ENCODE measurements around the gene NEK1. TPM values are rescaled to one million over a fixed set of nuclear protein-coding genes. Genes with fewer than 3 reads are reported as not detected.

The NEK1 gene
- polyA plus RNA-seq, 1 donor from 2014 or later, result 17.1 TPM

GRCh38 chr4:169583563-169583962 lies 28.8 kb downstream of the NEK1 start:
- Histone ChIP-seq H3K4me2 (ENCODE audit: low read length) (no peak overlapping the region), H3K27me3 (ENCODE audit: insufficient read depth, low read depth, low read length) (no peaks in the 10 kb centered on the region), H3K79me2 (replicated peaks; ENCODE audit: insufficient read depth, low read length) (no peaks in the 10 kb centered on the region), H3K4me3 (ENCODE audit: low read length) (no peak overlapping the region), H2AFZ (ENCODE audit: low read depth, low read length) (no peak overlapping the region), H3K9me2 (ENCODE audit: insufficient read depth, low read length) (no peaks in the 10 kb centered on the region), H3K9me3 (ENCODE audit: low read length) (no peaks in the 10 kb centered on the region), H3K27ac (ENCODE audit: low read length) (no peak overlapping the region), H4K20me1 (ENCODE audit: insufficient read depth) (no peaks in the 10 kb centered on the region), H3K9ac (ENCODE audit: low read length) (no peak overlapping the region), H3F3A (ENCODE audit: insufficient read depth, low read length, poor library complexity, severe bottlenecking) (no peaks in the 10 kb centered on the region), H3K36me3 (ENCODE audit: insufficient read depth, low read length) (no peaks in the 10 kb centered on the region)
- TF ChIP-seq EZH2 (IDR thresholded peaks at IDR 0.05; ENCODE audit: borderline replicate concordance, insufficient read depth, low read length, poor library complexity, severe bottlenecking) (no peak), CTCF (IDR thresholded peaks at IDR 0.05; ENCODE audit: poor library complexity, severe bottlenecking) (no peak), TAF1 (IDR thresholded peaks at IDR 0.05; ENCODE audit: low read depth) (no peak), SMC3 (conservative IDR thresholded peaks at IDR 0.05; ENCODE audit: poor library complexity) (no peak), POLR2AphosphoS5 (IDR thresholded peaks at IDR 0.05) (no peak), EP300 (conservative IDR thresholded peaks at IDR 0.05; ENCODE audit: poor library complexity, severe bottlenecking) (no peak), REST (IDR thresholded peaks at IDR 0.05; ENCODE audit: borderline replicate concordance) (no peak), RAD21 (conservative IDR thresholded peaks at IDR 0.05) (no peak), MXI1 (conservative IDR thresholded peaks at IDR 0.05; ENCODE audit: poor library complexity, severe bottlenecking) (no peak)

- H3F3A ChIP-seq (ENCODE audit: insufficient read depth, low read length, poor library complexity, severe bottlenecking), result no peaks in the 10 kb centered on the region
- no peak overlapping the region for H3K9ac ChIP-seq (ENCODE audit: low read length)
- no peaks in the 10 kb centered on the region for H3K9me3 ChIP-seq (ENCODE audit: low read length)
- no peaks in the 10 kb centered on the region for H4K20me1 ChIP-seq (ENCODE audit: insufficient read depth)
- H3K9me2 ChIP-seq (ENCODE audit: insufficient read depth, low read length), result no peaks in the 10 kb centered on the region
- no peaks in the 10 kb centered on the region for H3K79me2 ChIP-seq (replicated peaks; ENCODE audit: insufficient read depth, low read length)
- no peak overlapping the region for H3K4me2 ChIP-seq (ENCODE audit: low read length)
- H3K36me3 ChIP-seq (ENCODE audit: insufficient read depth, low read length), result no peaks in the 10 kb centered on the region
- no peak overlapping the region for H2AFZ ChIP-seq (ENCODE audit: low read depth, low read length)
- H3K27ac ChIP-seq (ENCODE audit: low read length), result no peak overlapping the region
- no peak overlapping the region for H3K4me3 ChIP-seq (ENCODE audit: low read length)
- H3K27me3 ChIP-seq (ENCODE audit: insufficient read depth, low read depth, low read length), result no peaks in the 10 kb centered on the region
- TF ChIP-seq REST (IDR thresholded peaks at IDR 0.05; ENCODE audit: borderline replicate concordance) (no peak), RAD21 (conservative IDR thresholded peaks at IDR 0.05) (no peak), CTCF (IDR thresholded peaks at IDR 0.05; ENCODE audit: poor library complexity, severe bottlenecking) (no peak), MXI1 (conservative IDR thresholded peaks at IDR 0.05; ENCODE audit: poor library complexity, severe bottlenecking) (no peak), TAF1 (IDR thresholded peaks at IDR 0.05; ENCODE audit: low read depth) (no peak), SMC3 (conservative IDR thresholded peaks at IDR 0.05; ENCODE audit: poor library complexity) (no peak), EZH2 (IDR thresholded peaks at IDR 0.05; ENCODE audit: borderline replicate concordance, insufficient read depth, low read length, poor library complexity, severe bottlenecking) (no peak), POLR2AphosphoS5 (IDR thresholded peaks at IDR 0.05) (no peak), EP300 (conservative IDR thresholded peaks at IDR 0.05; ENCODE audit: poor library complexity, severe bottlenecking) (no peak)
Measured at GRCh38 chr4:169582706-169583105, 29.7 kb downstream of the NEK1 start.
